A549 (cell line): ENCODE results near the gene JDP2. TPM values are rescaled to one million over a fixed set of nuclear protein-coding genes. Genes with fewer than 3 reads are reported as not detected.

Experiments
- ATAC-seq, 2 experiments: fragments of 200-7000 bp in 1 of 2; fragments of >200 bp in 1 of 2; cut with Nextera tagmentation in 1 of 2; cut with Tn5 transposase in 1 of 2; 3 replicates each; pipeline versions ENCODE4 v1.8.0 to v1.9.1; 2018 to 2020; ENCODE audit warnings: mild to moderate bottlenecking in 1 of 2, moderate library complexity in 1 of 2
- CTCF ChIA-PET: fragments of 300-600 bp; sonication (Branson Sonifier 250); formaldehyde crosslinking; extraction: SDS; loops from one replicate; lab custom pipeline; 2021; ENCODE audit warnings: antibody characterized with exemption, inconsistent platforms; lab: Yijun Ruan, JAX
- POLR2A ChIA-PET: fragments of 350-600 bp; formaldehyde crosslinking; extraction: SDS; loops from one replicate; lab custom pipeline; 2021; ENCODE audit warnings: antibody characterized with exemption, inconsistent platforms; lab: Yijun Ruan, JAX
- DNase-seq, 2 experiments: peaks; one replicate each; pipeline versions ENCODE4 v3.0.0 to v3.0.0-alpha.2; 2011 to 2016; ENCODE audit warnings: low read depth in 1 of 2, low spot score in 1 of 2
- FAIRE-seq: peaks from 2 replicates; lab custom pipeline; 2011; peaks lifted over from hg19 to GRCh38; lab: Jason Lieb, UNC
- H3K27ac ChIP-seq, 2 experiments: fragments of >200 bp; sonication (Bioruptor Twin); formaldehyde crosslinking; 3 replicates each; pipeline ENCODE4 v1.5.1; 2016 to 2017
- H3K4me1 ChIP-seq: fragments of >200 bp; sonication (Bioruptor Twin); formaldehyde crosslinking; 3 replicates; pipeline ENCODE4 v1.6.1; 2016
- H3K4me2 ChIP-seq: fragments of >200 bp; sonication (Bioruptor Twin); formaldehyde crosslinking; 3 replicates; pipeline ENCODE4 v1.6.1; 2016
- H3K4me3 ChIP-seq: fragments of >200 bp; sonication (Bioruptor Twin); formaldehyde crosslinking; 3 replicates; pipeline ENCODE4 v1.5.1; 2016
- H3K9me3 ChIP-seq: fragments of >200 bp; sonication (Bioruptor Twin); formaldehyde crosslinking; 3 replicates; pipeline ENCODE4 v1.6.1; 2016
- CBX8 ChIP-seq: fragments of 200-600 bp; sonication (generic); IDR thresholded peaks from 2 replicates; pipeline ENCODE4 v1.6.1; 2016
- CEBPB ChIP-seq, 2 experiments: fragments of >200 bp in 1 of 2; sonication (Bioruptor Twin) in 1 of 2; formaldehyde crosslinking in 1 of 2; IDR thresholded peaks; 2 replicates each; pipeline ENCODE4 v1.6.1; 2012 to 2016
- CHD2 ChIP-seq: fragments of 150-350 bp; IDR thresholded peaks from 2 replicates; pipeline ENCODE4 v1.6.1; 2014; ENCODE audit warnings: low read length; ENCODE audit not compliant: partially characterized antibody
- CHD4 ChIP-seq: fragments of 200-600 bp; sonication (generic); IDR thresholded peaks from 2 replicates; pipeline ENCODE4 v1.6.1; 2016; ENCODE audit warnings: antibody characterized with exemption, mild to moderate bottlenecking, borderline replicate concordance
- FOSB ChIP-seq: fragments of 250-450 bp; sonication (Bioruptor Pico); IDR thresholded peaks from 2 replicates; pipeline ENCODE4 v1.5.0; 2020; ENCODE audit warnings: mild to moderate bottlenecking, moderate library complexity
- FOXS1 ChIP-seq: fragments of 250-450 bp; sonication (Bioruptor Pico); IDR thresholded peaks from 2 replicates; pipeline ENCODE4 v1.5.0; 2020; ENCODE audit warnings: mild to moderate bottlenecking, moderate library complexity
- HDAC2 ChIP-seq: fragments of 200-600 bp; sonication (generic); IDR thresholded peaks from 2 replicates; pipeline ENCODE4 v1.6.1; 2016
- HEYL ChIP-seq: fragments of 250-450 bp; sonication (Bioruptor Pico); IDR thresholded peaks from 2 replicates; pipeline ENCODE4 v1.8.0; 2021; ENCODE audit warnings: mild to moderate bottlenecking, moderate library complexity
- HOXB13 ChIP-seq: fragments of 250-450 bp; sonication (Bioruptor Pico); IDR thresholded peaks from 2 replicates; pipeline ENCODE4 v1.5.0; 2020; ENCODE audit warnings: low read depth, mild to moderate bottlenecking, moderate library complexity
- JUN ChIP-seq, 2 experiments: fragments of >200 bp; sonication (Bioruptor Twin); formaldehyde crosslinking; IDR thresholded peaks; 2 replicates in 1 of 2; 3 replicates in 1 of 2; pipeline ENCODE4 v1.6.1; 2016 to 2017
- NPAS2 ChIP-seq: fragments of 250-450 bp; sonication (Bioruptor Pico); IDR thresholded peaks from 2 replicates; pipeline ENCODE4 v1.8.0; 2022; ENCODE audit warnings: mild to moderate bottlenecking, moderate library complexity, borderline replicate concordance
- POLR2A ChIP-seq: IDR thresholded peaks from 2 replicates; pipeline ENCODE4 v1.6.1; 2012; ENCODE audit warnings: mild to moderate bottlenecking, low read length
- RAD21 ChIP-seq, 2 experiments: fragments of >200 bp in 1 of 2; sonication (Bioruptor Twin) in 1 of 2; formaldehyde crosslinking in 1 of 2; IDR thresholded peaks in 1 of 2; conservative IDR thresholded peaks in 1 of 2; 2 replicates in 1 of 2; 3 replicates in 1 of 2; pipeline ENCODE4 v1.6.1; 2012 to 2018; ENCODE audit warnings: inconsistent platforms in 1 of 2
- RNF2 ChIP-seq: fragments of 200-600 bp; sonication (generic); IDR thresholded peaks from 2 replicates; pipeline ENCODE4 v1.6.1; 2016; ENCODE audit warnings: low read depth, mild to moderate bottlenecking, antibody characterized with exemption, moderate library complexity, borderline replicate concordance
- SREBF2 ChIP-seq: fragments of 450-650 bp; IDR thresholded peaks from 2 replicates; pipeline ENCODE4 v1.6.1; 2014; ENCODE audit warnings: mild to moderate bottlenecking, moderate library complexity
- TFCP2L1 ChIP-seq: fragments of 250-450 bp; sonication (Bioruptor Pico); IDR thresholded peaks from 2 replicates; pipeline ENCODE4 v1.5.0; 2021; ENCODE audit warnings: mild to moderate bottlenecking
- USF2 ChIP-seq: fragments of 450-650 bp; IDR thresholded peaks from 2 replicates; pipeline ENCODE4 v1.6.1; 2014; ENCODE audit warnings: antibody characterized with exemption
- ZNF302 ChIP-seq: fragments of 250-450 bp; sonication (Bioruptor Pico); IDR thresholded peaks from 2 replicates; pipeline ENCODE4 v1.9.0; 2021; ENCODE audit warnings: inconsistent platforms, mild to moderate bottlenecking, moderate library complexity
- ZSCAN20 ChIP-seq: fragments of 250-450 bp; sonication (Bioruptor Pico); IDR thresholded peaks from 2 replicates; pipeline ENCODE4 v1.8.0; 2022; ENCODE audit warnings: mild to moderate bottlenecking, moderate library complexity
- WGBS: methylation state at CpG from one replicate; pipeline ENCODE4 v1.1.6; 2017; ENCODE audit errors: missing lambda C conversion rate; 5-methylcytosine and 5-hydroxymethylcytosine counted together
- polyA plus RNA-seq, 4 experiments: library from polyadenylated mRNA; depleted of rRNA in 3 of 4; stranded (reverse); fragments of >200 nt; fragmentation: RNase III in 1 of 4; extraction: RNeasy Plus Mini Kit Qiagen cat#74134 plus additional on column Dnase treatment in 1 of 4; gene quantifications; 2 replicates in 3 of 4; 3 replicates in 1 of 4; pipeline ENCODE4 v1.2.3, GENCODE V29; 2011 to 2017
- TF ChIP-seq, protein P1 (sequence below): fragments of >200 bp; sonication (Bioruptor Twin); formaldehyde crosslinking; IDR thresholded peaks from 3 replicates; pipeline ENCODE4 v1.6.1; 2016
- TF ChIP-seq, protein P2 (sequence below): fragments of 150-350 bp; IDR thresholded peaks from 2 replicates; pipeline ENCODE4 v1.6.1; 2014; ENCODE audit warnings: low read depth, mild to moderate bottlenecking, low read length
- TF ChIP-seq, protein P3 (sequence below): fragments of 200-600 bp; sonication (generic); IDR thresholded peaks from 2 replicates; pipeline ENCODE4 v1.6.1; 2016; ENCODE audit warnings: antibody characterized with exemption, mild to moderate bottlenecking, moderate library complexity

Gene JDP2
- polyA plus RNA-seq, 2 of the 4 experiments (the other 2 are of a cell fraction), result 22.4 to 31.2 TPM

DNA sequence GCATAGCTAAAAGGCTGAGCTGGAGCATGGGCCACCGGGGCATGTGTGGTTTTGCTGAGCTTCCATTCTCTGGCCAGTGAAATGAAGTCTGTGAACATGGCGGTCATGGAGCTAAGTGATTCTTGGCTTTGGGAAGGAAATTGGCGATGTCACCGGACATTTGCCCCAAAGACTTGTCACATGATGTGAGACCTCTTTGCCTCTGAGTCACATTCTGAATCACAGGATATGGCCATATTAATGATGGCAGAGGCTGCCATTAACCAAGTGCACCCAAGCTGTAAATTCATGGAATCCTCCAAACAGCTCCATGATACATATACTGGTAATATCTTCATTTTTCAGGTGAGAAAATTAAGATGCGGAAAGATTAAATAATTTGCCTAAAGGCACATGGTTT lies 67.1 kb downstream of the JDP2 start (continued):
- no peak for TF ChIP-seq ZNF302

GRCh38 chr14:75495399-75495798 lies 67.6 kb downstream of the JDP2 start:
- H3K4me3 ChIP-seq, result no peak overlapping the region
- ChIA-PET CTCF (interaction anchor here (0.8 to 4.2 kb wide), 10 partner anchors 13 to 200 kb away, joined by 3 to 32 read pairs (median 4); no protein-coding TSS in a partner anchor), POLR2A (no interaction called here)
- TF ChIP-seq CHD4 (no peak), CHD2 (no peak), HEYL (no peak)
- TF ChIP-seq, protein P1, sequence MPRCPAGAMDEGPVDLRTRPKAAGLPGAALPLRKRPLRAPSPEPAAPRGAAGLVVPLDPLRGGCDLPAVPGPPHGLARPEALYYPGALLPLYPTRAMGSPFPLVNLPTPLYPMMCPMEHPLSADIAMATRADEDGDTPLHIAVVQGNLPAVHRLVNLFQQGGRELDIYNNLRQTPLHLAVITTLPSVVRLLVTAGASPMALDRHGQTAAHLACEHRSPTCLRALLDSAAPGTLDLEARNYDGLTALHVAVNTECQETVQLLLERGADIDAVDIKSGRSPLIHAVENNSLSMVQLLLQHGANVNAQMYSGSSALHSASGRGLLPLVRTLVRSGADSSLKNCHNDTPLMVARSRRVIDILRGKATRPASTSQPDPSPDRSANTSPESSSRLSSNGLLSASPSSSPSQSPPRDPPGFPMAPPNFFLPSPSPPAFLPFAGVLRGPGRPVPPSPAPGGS, result no peak
- peaks cover 13% of the 10 kb centered on the region; the same call in 2 of the 3 replicates for H3K4me1 ChIP-seq
- no peaks in the 10 kb centered on the region for H3K9me3 ChIP-seq
- WGBS, result 97% methylated on average over 3 of the region's 3 CpGs
- H3K27ac ChIP-seq, result no peak overlapping the region
- no peak for DNase-seq
- FAIRE-seq, result no peak
- no peak for ATAC-seq
- no peak overlapping the region for H3K4me2 ChIP-seq

- peaks cover 13% of the 10 kb centered on the region; the same call in 2 of the 3 replicates for H3K4me1 ChIP-seq
- DNase-seq (no peak), FAIRE-seq (no peak), ATAC-seq (no peak)
- TF ChIP-seq CEBPB (IDR thresholded peaks at IDR 0.05) (no peak), HOXB13 (CRISPR knock-in tag) (no peak), CHD4 (no peak), RAD21 (conservative IDR thresholded peaks at IDR 0.05 in 1 of 2, IDR thresholded peaks at IDR 0.05 in 1 of 2) (no peak), FOSB (CRISPR knock-in tag) (no peak), HDAC2 (no peak), RNF2 (no peak), SREBF2 (no peak), JUN (IDR thresholded peaks at IDR 0.05) (no peak), TFCP2L1 (CRISPR knock-in tag) (no peak), CBX8 (no peak), ZSCAN20 (CRISPR knock-in tag) (no peak), NPAS2 (no peak), FOXS1 (CRISPR knock-in tag) (no peak), USF2 (no peak)
- TF ChIP-seq, protein P2, sequence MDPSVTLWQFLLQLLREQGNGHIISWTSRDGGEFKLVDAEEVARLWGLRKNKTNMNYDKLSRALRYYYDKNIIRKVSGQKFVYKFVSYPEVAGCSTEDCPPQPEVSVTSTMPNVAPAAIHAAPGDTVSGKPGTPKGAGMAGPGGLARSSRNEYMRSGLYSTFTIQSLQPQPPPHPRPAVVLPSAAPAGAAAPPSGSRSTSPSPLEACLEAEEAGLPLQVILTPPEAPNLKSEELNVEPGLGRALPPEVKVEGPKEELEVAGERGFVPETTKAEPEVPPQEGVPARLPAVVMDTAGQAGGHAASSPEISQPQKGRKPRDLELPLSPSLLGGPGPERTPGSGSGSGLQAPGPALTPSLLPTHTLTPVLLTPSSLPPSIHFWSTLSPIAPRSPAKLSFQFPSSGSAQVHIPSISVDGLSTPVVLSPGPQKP, result no peak
- H3K4me3 ChIP-seq, result no peak overlapping the region
- CTCF ChIA-PET, result interaction anchor here (0.8 to 4.2 kb wide), 6 partner anchors 37 to 200 kb away, joined by 3 to 32 read pairs (median 4); no protein-coding TSS in a partner anchor
- WGBS, result 77% methylated on average over 5 of the region's 5 CpGs
- no peak overlapping the region for H3K27ac ChIP-seq
- H3K4me2 ChIP-seq, result no peak overlapping the region
- no peaks in the 10 kb centered on the region for H3K9me3 ChIP-seq
- POLR2A ChIA-PET, result no interaction called here
Measured at GRCh38 chr14:75495882-75496281, 68.1 kb downstream of the JDP2 start.

DNA sequence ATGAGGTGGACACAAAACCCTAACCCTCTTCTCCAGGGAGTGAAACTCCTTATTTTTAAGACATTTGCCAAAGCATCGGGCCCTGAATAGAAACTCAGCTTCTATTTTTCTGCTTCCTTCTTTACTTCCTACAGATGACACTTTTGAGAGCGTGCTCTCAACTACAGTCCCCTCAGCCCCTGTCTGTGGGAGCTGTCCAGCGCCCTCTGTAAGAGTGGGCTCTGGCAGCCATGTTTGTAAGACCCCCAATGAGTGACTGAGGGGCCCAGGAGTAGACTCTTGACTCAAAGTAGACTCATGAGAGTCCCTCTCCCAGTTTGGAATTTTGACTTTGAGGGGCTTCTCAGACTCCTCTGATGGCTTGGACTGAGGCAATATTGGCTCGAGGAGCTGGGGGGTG lies 68.9 kb downstream of the JDP2 start:
- CTCF ChIA-PET, result interaction anchor here (1.1 to 4.2 kb wide), 5 partner anchors 8 to 64 kb away, joined by 3 to 32 read pairs (median 5); no protein-coding TSS in a partner anchor

More for the DNA sequence above, 68.9 kb downstream of the JDP2 start:
- DNase-seq (no peak), ATAC-seq (no peak), FAIRE-seq (no peak)
- Histone ChIP-seq H3K4me1 (peaks cover 13% of the 10 kb centered on the region; the same call in 2 of the 3 replicates), H3K9me3 (no peaks in the 10 kb centered on the region), H3K4me3 (no peak overlapping the region), H3K27ac (no peak overlapping the region), H3K4me2 (no peak overlapping the region)
- POLR2A ChIA-PET, result no interaction called here
- TF ChIP-seq POLR2A, result no peak
- TF ChIP-seq, protein P3, sequence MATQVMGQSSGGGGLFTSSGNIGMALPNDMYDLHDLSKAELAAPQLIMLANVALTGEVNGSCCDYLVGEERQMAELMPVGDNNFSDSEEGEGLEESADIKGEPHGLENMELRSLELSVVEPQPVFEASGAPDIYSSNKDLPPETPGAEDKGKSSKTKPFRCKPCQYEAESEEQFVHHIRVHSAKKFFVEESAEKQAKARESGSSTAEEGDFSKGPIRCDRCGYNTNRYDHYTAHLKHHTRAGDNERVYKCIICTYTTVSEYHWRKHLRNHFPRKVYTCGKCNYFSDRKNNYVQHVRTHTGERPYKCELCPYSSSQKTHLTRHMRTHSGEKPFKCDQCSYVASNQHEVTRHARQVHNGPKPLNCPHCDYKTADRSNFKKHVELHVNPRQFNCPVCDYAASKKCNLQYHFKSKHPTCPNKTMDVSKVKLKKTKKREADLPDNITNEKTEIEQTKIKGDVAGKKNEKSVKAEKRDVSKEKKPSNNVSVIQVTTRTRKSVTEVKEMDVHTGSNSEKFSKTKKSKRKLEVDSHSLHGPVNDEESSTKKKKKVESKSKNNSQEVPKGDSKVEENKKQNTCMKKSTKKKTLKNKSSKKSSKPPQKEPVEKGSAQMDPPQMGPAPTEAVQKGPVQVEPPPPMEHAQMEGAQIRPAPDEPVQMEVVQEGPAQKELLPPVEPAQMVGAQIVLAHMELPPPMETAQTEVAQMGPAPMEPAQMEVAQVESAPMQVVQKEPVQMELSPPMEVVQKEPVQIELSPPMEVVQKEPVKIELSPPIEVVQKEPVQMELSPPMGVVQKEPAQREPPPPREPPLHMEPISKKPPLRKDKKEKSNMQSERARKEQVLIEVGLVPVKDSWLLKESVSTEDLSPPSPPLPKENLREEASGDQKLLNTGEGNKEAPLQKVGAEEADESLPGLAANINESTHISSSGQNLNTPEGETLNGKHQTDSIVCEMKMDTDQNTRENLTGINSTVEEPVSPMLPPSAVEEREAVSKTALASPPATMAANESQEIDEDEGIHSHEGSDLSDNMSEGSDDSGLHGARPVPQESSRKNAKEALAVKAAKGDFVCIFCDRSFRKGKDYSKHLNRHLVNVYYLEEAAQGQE, result peak; percentile 46; the same call in 1 of the 2 replicates
- WGBS, result 88% methylated on average over 4 of the region's 4 CpGs
